Muscle layer of duodenum (tissue), 2 donors: Measurements from ENCODE around the gene VOPP1.
"Not testable (repeated sequence)": the region's sequence is repeated elsewhere in the genome, so short reads cannot be mapped to it uniquely, and the experiment has no call there.

ENCODE experiments used
- H3K27ac ChIP-seq: one replicate; pipeline ENCODE4 v1.7.0; 2013; ENCODE audit warnings: mild to moderate bottlenecking, low read length
- H3K27me3 ChIP-seq: one replicate; pipeline ENCODE4 v1.7.0; 2013; ENCODE audit warnings: low read depth, mild to moderate bottlenecking, control low read depth, low read length
- H3K36me3 ChIP-seq, 2 donors: one replicate each; pipeline ENCODE4 v1.7.0; 2013; ENCODE audit warnings: low read length in 2 of 2, control low read depth in 1 of 2, mild to moderate bottlenecking in 1 of 2; ENCODE audit not compliant: insufficient read depth in 2 of 2, control insufficient read depth in 1 of 2
- H3K4me1 ChIP-seq, 2 donors: one replicate each; pipeline ENCODE4 v1.7.0; 2013; ENCODE audit warnings: low read length in 2 of 2, mild to moderate bottlenecking in 2 of 2, control low read depth in 1 of 2, moderate library complexity in 1 of 2; ENCODE audit not compliant: insufficient read depth in 2 of 2, control insufficient read depth in 1 of 2
- H3K4me3 ChIP-seq, 2 donors: one replicate each; pipeline ENCODE4 v1.7.0; 2013; ENCODE audit warnings: low read length in 2 of 2, low read depth in 1 of 2, mild to moderate bottlenecking in 1 of 2
- H3K9me3 ChIP-seq, 2 donors: one replicate each; pipeline ENCODE4 v1.7.0; 2013; ENCODE audit warnings: low read length in 2 of 2, control low read depth in 1 of 2, mild to moderate bottlenecking in 1 of 2; ENCODE audit not compliant: control insufficient read depth in 1 of 2
- donor health status: healthy.

The VOPP1 gene

GRCh38 chr7:55593172-55593514, 20.8 kb upstream of the VOPP1 start:
- Histone ChIP-seq H3K36me3 (no peaks in the 10 kb centered on the region), H3K4me1 (no peaks in the 10 kb centered on the region), H3K4me3 (no peak overlapping the region), H3K27me3 (no peaks in the 10 kb centered on the region), H3K9me3 (no peaks in the 10 kb centered on the region), H3K27ac (no peak overlapping the region)

GRCh38 chr7:55592492-55592891, 20.2 kb upstream of the VOPP1 start:
- Histone ChIP-seq H3K4me3 (no peak overlapping the region), H3K27me3 (no peaks in the 10 kb centered on the region), H3K4me1 (no peaks in the 10 kb centered on the region), H3K9me3 (no peaks in the 10 kb centered on the region), H3K36me3 (no peaks in the 10 kb centered on the region), H3K27ac (no peak overlapping the region)

GRCh38 chr7:55591282-55591931, 19.1 kb upstream of the VOPP1 start:
- no peak overlapping the region for H3K4me3 ChIP-seq
- no peaks in the 10 kb centered on the region for H3K36me3 ChIP-seq
- no peaks in the 10 kb centered on the region for H3K4me1 ChIP-seq
- no peaks in the 10 kb centered on the region for H3K27me3 ChIP-seq
- H3K9me3 ChIP-seq, result no peaks in the 10 kb centered on the region
- H3K27ac ChIP-seq, result no peak overlapping the region

GRCh38 chr7:55590517-55591281, 18.4 kb upstream of the VOPP1 start:
- no peaks in the 10 kb centered on the region for H3K27me3 ChIP-seq
- no peaks in the 10 kb centered on the region for H3K4me1 ChIP-seq
- H3K27ac ChIP-seq, result no peak overlapping the region
- H3K4me3 ChIP-seq, result no peak overlapping the region
- H3K36me3 ChIP-seq, result no peaks in the 10 kb centered on the region
- H3K9me3 ChIP-seq, result no peaks in the 10 kb centered on the region

DNA sequence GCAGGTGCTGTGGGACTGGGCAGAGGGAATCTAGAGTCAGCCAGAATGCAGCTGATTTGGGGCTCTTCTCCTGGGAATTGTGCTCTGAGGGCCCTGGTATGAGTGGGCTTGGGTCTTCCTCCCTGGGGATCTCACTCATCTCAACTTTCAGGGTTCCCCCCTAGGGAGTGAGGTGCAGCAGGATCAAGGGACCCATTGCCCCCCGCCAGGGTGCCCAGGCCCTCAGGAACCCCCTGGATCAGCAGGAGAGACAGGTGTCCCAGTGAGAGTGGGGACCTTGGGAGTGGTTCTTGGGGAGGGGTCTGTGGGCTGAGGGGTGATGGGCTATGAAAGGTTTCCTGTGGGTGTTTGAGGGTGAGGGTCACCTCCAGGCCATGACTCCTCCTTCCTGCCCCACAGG, 17.6 kb upstream of the VOPP1 start:
- H3K36me3 ChIP-seq, result no peaks in the 10 kb centered on the region
- no peak overlapping the region for H3K4me3 ChIP-seq
- no peaks in the 10 kb centered on the region for H3K27me3 ChIP-seq
- no peaks in the 10 kb centered on the region for H3K4me1 ChIP-seq
- H3K9me3 ChIP-seq, result no peaks in the 10 kb centered on the region
- H3K27ac ChIP-seq, result no peak overlapping the region

DNA sequence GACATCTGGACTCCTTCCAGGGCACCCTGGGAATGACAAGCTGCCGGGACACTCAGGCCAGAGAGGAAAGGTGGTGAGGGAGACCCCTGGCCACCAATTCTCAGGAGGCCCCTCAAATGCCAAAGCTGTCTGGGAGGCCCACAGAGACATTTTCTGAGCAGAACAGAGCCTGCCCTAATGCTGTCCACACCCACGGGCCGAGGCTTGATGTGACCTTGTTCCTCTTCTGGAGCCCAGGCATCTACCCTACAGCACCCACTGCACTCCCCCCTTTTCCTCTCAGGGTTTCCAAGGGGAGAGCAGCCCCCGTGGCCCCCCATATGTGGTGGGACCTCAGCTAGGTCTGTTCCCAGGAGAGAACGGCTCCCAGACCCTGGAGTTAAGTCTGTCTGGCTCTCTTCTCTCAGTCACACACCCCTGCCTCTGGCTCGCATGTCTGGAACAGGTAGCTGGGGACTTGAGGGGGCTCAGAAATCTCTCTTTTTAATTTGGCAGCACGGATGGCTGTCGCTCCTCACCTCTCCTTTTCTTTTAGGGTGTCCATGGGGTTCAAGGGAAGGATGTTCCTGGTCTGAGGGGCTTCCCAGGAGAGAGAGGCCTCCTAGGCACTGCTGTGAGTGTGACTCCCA, 16.8 kb upstream of the VOPP1 start:
- Histone ChIP-seq H3K4me1 (no peaks in the 10 kb centered on the region), H3K4me3 (no peak overlapping the region), H3K9me3 (no peaks in the 10 kb centered on the region), H3K27ac (no peak overlapping the region), H3K27me3 (no peaks in the 10 kb centered on the region), H3K36me3 (no peaks in the 10 kb centered on the region)

- H3K36me3 ChIP-seq, result no peaks in the 10 kb centered on the region
- no peaks in the 10 kb centered on the region for H3K27me3 ChIP-seq
- H3K9me3 ChIP-seq, result no peaks in the 10 kb centered on the region
- H3K4me3 ChIP-seq, result no peak overlapping the region
- H3K27ac ChIP-seq, result no peak overlapping the region
- H3K4me1 ChIP-seq, result no peaks in the 10 kb centered on the region
Observed at GRCh38 chr7:55588379-55588699, 16.0 kb upstream of the VOPP1 start.

DNA sequence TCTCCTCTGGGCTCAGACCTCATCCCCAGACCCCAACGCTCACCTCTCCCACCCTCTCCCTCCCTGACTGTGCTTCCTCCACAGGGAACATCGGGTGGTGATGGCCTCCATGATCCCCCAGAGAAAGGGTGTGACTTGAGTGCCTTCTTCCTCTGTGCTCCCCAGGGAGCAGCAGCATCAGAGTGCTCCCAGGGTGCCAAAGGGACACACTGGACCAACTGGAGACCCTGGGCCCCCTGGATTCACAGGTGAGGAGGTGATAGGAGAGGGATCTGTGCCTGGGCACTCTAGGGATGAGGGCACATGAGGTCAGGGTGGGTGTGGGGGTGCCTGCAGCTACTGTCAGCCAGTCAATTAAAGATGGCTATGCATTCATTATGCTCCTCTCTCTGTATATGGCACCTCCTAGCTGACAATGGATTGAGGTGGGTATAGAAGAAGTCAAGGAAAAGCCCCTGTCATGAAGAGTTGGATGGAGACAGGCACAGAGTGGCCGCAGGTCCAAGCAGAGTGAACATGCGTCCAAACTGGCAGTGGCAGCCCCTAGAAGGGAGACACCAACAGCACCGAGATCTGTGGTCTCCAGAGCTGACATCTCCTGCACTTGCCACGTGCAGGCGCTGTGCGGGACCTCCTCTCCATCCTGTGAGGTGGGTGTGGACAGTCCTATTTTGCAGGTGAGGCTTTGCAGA, 15.5 kb upstream of the VOPP1 start:
- Histone ChIP-seq H3K27me3 (no peaks in the 10 kb centered on the region), H3K27ac (no peak overlapping the region), H3K36me3 (no peaks in the 10 kb centered on the region), H3K9me3 (no peaks in the 10 kb centered on the region), H3K4me1 (no peaks in the 10 kb centered on the region), H3K4me3 (no peak overlapping the region)

GRCh38 chr7:55582656-55583055, 10.4 kb upstream of the VOPP1 start:
- H3K4me3 ChIP-seq, H3K27ac ChIP-seq, H3K36me3 ChIP-seq, H3K4me1 ChIP-seq, H3K9me3 ChIP-seq, H3K27me3 ChIP-seq: not testable (repeated sequence)

GRCh38 chr7:55576753-55577152, 4.5 kb upstream of the VOPP1 start:
- Histone ChIP-seq H3K4me3 (no peak overlapping the region), H3K4me1 (peaks cover 12 to 14% of the 10 kb centered on the region in 2 donors), H3K27ac (no peak overlapping the region), H3K9me3 (no peaks in the 10 kb centered on the region), H3K36me3 (no peaks in the 10 kb centered on the region), H3K27me3 (no peaks in the 10 kb centered on the region)

DNA sequence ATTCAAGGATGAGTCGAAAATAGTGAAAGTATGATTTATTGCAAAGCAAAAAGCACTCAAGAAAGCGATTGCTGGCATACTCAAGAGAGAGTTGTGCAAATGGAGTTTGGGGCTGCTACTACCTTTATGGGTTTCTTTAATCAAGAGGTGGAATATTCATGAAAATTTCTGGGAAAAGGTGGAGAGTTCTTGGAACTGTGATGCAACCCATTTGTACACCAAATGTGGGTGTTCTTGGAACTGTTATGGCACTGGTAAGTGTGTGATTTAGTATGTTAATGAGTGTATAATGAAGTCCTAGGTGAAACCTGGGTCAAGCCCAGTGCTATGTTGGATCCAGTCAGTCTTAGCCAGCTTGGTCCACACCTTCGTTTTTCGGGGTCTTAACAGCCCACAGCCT, 3.4 kb upstream of the VOPP1 start:
- Histone ChIP-seq H3K4me3 (no peak overlapping the region), H3K27ac (no peak overlapping the region), H3K4me1 (peaks cover 12 to 14% of the 10 kb centered on the region in 2 donors), H3K9me3 (no peaks in the 10 kb centered on the region), H3K27me3 (no peaks in the 10 kb centered on the region), H3K36me3 (no peaks in the 10 kb centered on the region)
